ENCODE data around the gene GRIP1.

GRIP1 gene

GRCh38 chr12:66602483-66603143 is 76.3 kb downstream of the GRIP1 start:
- DNase-seq (ENCODE audit: low read depth in 2 of 2, low spot score in 1 of 2): no peak

- DNase-seq (ENCODE audit: low read depth in 2 of 2, low spot score in 1 of 2): no peak
Observed at GRCh38 chr12:66600903-66601302, 78.0 kb downstream of the GRIP1 start.

GRCh38 chr12:66599816-66600215 is 79.1 kb downstream of the GRIP1 start:
- no peak for DNase-seq (ENCODE audit: low read depth in 2 of 2, low spot score in 1 of 2)

GRCh38 chr12:66598608-66599007 is 80.3 kb downstream of the GRIP1 start:
- no peak for DNase-seq (ENCODE audit: low read depth in 2 of 2, low spot score in 1 of 2)

GRCh38 chr12:66598079-66598478 is 80.8 kb downstream of the GRIP1 start:
- DNase-seq (ENCODE audit: low read depth in 2 of 2, low spot score in 1 of 2): no peak

- DNase-seq (ENCODE audit: low read depth in 2 of 2, low spot score in 1 of 2): no peak
Observed at GRCh38 chr12:66596199-66596598, 82.7 kb downstream of the GRIP1 start.

- DNase-seq (ENCODE audit: low read depth in 2 of 2, low spot score in 1 of 2): no peak
Observed at GRCh38 chr12:66594688-66595087, 84.2 kb downstream of the GRIP1 start.

- no peak for DNase-seq (ENCODE audit: low read depth in 2 of 2, low spot score in 1 of 2)
Observed at GRCh38 chr12:66590275-66590985, 88.4 kb downstream of the GRIP1 start.

- DNase-seq (ENCODE audit: low read depth in 2 of 2, low spot score in 1 of 2): no peak
Observed at GRCh38 chr12:66589095-66589494, 89.8 kb downstream of the GRIP1 start.

GRCh38 chr12:66587912-66588311 is 91.0 kb downstream of the GRIP1 start:
- no peak for DNase-seq (ENCODE audit: low read depth in 2 of 2, low spot score in 1 of 2)

- DNase-seq (ENCODE audit: low read depth in 2 of 2, low spot score in 1 of 2): no peak
Observed at GRCh38 chr12:66584673-66585072, 94.2 kb downstream of the GRIP1 start.

- no peak for DNase-seq (ENCODE audit: low read depth in 2 of 2, low spot score in 1 of 2)
Observed at GRCh38 chr12:66573605-66574004, 105.3 kb downstream of the GRIP1 start.

- no peak for DNase-seq (ENCODE audit: low read depth in 2 of 2, low spot score in 1 of 2)
Observed at GRCh38 chr12:66572845-66573244, 106.0 kb downstream of the GRIP1 start.

- DNase-seq (ENCODE audit: low read depth in 2 of 2, low spot score in 1 of 2): no peak
Observed at GRCh38 chr12:66571361-66571915, 107.4 kb downstream of the GRIP1 start.

GRCh38 chr12:66563220-66563619 is 115.7 kb downstream of the GRIP1 start:
- no peak for DNase-seq (ENCODE audit: low read depth in 2 of 2, low spot score in 1 of 2)

- no peak for DNase-seq (ENCODE audit: low read depth in 2 of 2, low spot score in 1 of 2)
Observed at GRCh38 chr12:66555113-66555512, 123.8 kb downstream of the GRIP1 start.

- no peak for DNase-seq (ENCODE audit: low read depth in 2 of 2, low spot score in 1 of 2)
Observed at GRCh38 chr12:66552716-66553115, 126.2 kb downstream of the GRIP1 start.

- DNase-seq (ENCODE audit: low read depth in 2 of 2, low spot score in 1 of 2): no peak
Observed at GRCh38 chr12:66550626-66551025, 128.2 kb downstream of the GRIP1 start.

GRCh38 chr12:66549050-66549389 is 129.9 kb downstream of the GRIP1 start:
- DNase-seq (ENCODE audit: low read depth in 2 of 2, low spot score in 1 of 2): no peak

GRCh38 chr12:66548338-66549049 is 130.4 kb downstream of the GRIP1 start:
- no peak for DNase-seq (ENCODE audit: low read depth in 2 of 2, low spot score in 1 of 2)

GRCh38 chr12:66541426-66541825 is 137.4 kb downstream of the GRIP1 start:
- DNase-seq (ENCODE audit: low read depth in 2 of 2, low spot score in 1 of 2): no peak

GRCh38 chr12:66539431-66539830 is 139.4 kb downstream of the GRIP1 start:
- no peak for DNase-seq (ENCODE audit: low read depth in 2 of 2, low spot score in 1 of 2)

Data from stimulated activated CD8-positive, alpha-beta memory T cell treated with anti-CD3 and anti-CD28 coated beads, Interleukin-4, amount 100 ng/mL, for 4 hours (primary cell).